HUDEP-2 (cell line): ENCODE results near the gene BCORL1.

Experiments used
- DNase-seq, 76 experiments: peaks; one replicate each; lab custom pipeline; 2025; ENCODE audit not compliant: unreplicated experiment in 76 of 76; lab: John Stamatoyannopoulos, UW

The BCORL1 gene

GRCh38 chrX:130012683-130013082 lies 30.2 kb downstream of the BCORL1 start:
- DNase-seq, result no peak

- no peak for DNase-seq
Measured at GRCh38 chrX:130013661-130014060, 31.2 kb downstream of the BCORL1 start.

- DNase-seq, result no peak
Measured at GRCh38 chrX:130014356-130014755, 31.9 kb downstream of the BCORL1 start.

GRCh38 chrX:130014770-130015169 lies 32.3 kb downstream of the BCORL1 start:
- DNase-seq, result no peak

GRCh38 chrX:130015181-130015580 lies 32.7 kb downstream of the BCORL1 start:
- DNase-seq, result no peak

- no peak for DNase-seq
Measured at GRCh38 chrX:130018143-130018542, 35.7 kb downstream of the BCORL1 start.

GRCh38 chrX:130020661-130021324 lies 38.4 kb downstream of the BCORL1 start:
- DNase-seq, result no peak

GRCh38 chrX:130024127-130024526 lies 41.7 kb downstream of the BCORL1 start:
- DNase-seq, result peak in 73 of 76 experiments; percentile 2 to 84 (median 65)

GRCh38 chrX:130025256-130025655 lies 42.8 kb downstream of the BCORL1 start:
- no peak for DNase-seq

GRCh38 chrX:130027569-130027968 lies 45.1 kb downstream of the BCORL1 start:
- no peak for DNase-seq

GRCh38 chrX:130028196-130028595 lies 45.8 kb downstream of the BCORL1 start:
- peak in 42 of 76 experiments; percentile 0 to 46 (median 10) for DNase-seq

- DNase-seq, result no peak
Measured at GRCh38 chrX:130030826-130031225, 48.4 kb downstream of the BCORL1 start.

GRCh38 chrX:130032552-130032951 lies 50.1 kb downstream of the BCORL1 start:
- DNase-seq, result no peak

- DNase-seq, result no peak
Measured at GRCh38 chrX:130034178-130034577, 51.7 kb downstream of the BCORL1 start.

- no peak for DNase-seq
Measured at GRCh38 chrX:130039847-130040246, 57.4 kb downstream of the BCORL1 start.

- no peak for DNase-seq
Measured at GRCh38 chrX:130047416-130047815, 65.0 kb downstream of the BCORL1 start.

GRCh38 chrX:130048686-130049222 lies 66.3 kb downstream of the BCORL1 start:
- no peak for DNase-seq

GRCh38 chrX:130049821-130050220 lies 67.4 kb downstream of the BCORL1 start:
- no peak for DNase-seq

- DNase-seq, result no peak
Measured at GRCh38 chrX:130051176-130051845, 68.9 kb downstream of the BCORL1 start.

GRCh38 chrX:130053236-130053635 lies 70.8 kb downstream of the BCORL1 start:
- no peak for DNase-seq

GRCh38 chrX:130055103-130055502 lies 72.7 kb downstream of the BCORL1 start:
- no peak for DNase-seq

- DNase-seq, result no peak
Measured at GRCh38 chrX:130055899-130056298, 73.5 kb downstream of the BCORL1 start.
